ENCODE measurements around the gene TSC22D2. TPM values are rescaled to one million over a fixed set of nuclear protein-coding genes. Genes with fewer than 3 reads are reported as not detected.

Gene TSC22D2
- total RNA-seq, 1 donor from 2014 or later: 38.9 TPM

- intact Hi-C loops (cut with micrococcal nuclease): loop anchor here (5.0 kb wide), 1 partner anchor 43 kb away; no protein-coding TSS in a partner anchor
- no peak for TF ChIP-seq CTCF (IDR thresholded peaks at IDR 0.05)
- H3K36me3 Mint-ChIP-seq (ENCODE audit: low read depth): peaks cover 69% of the 10 kb centered on the region
- no peaks in the 10 kb centered on the region for H3K9me3 Mint-ChIP-seq
- no peak overlapping the region for H3K27ac Mint-ChIP-seq
- peaks cover 75% of the 10 kb centered on the region for H3K4me1 Mint-ChIP-seq
- no peak for ATAC-seq (ENCODE audit: low read depth)
- ChIA-PET CTCF (interaction anchor here (1.4 kb wide), 1 partner anchor 18 kb away, joined by 3 read pairs; no protein-coding TSS in a partner anchor), POLR2A (no interaction called here)
- no peak for DNase-seq
- H3K4me3 Mint-ChIP-seq: peak overlapping the region; percentile 85
- H3K27me3 Mint-ChIP-seq: no peaks in the 10 kb centered on the region
Observed at GRCh38 chr3:150414959-150415358, 6.9 kb downstream of the TSC22D2 start.

GRCh38 chr3:150419076-150419868 lies 11.2 kb downstream of the TSC22D2 start:
- no peak for DNase-seq
- Mint-ChIP-seq H3K27me3 (no peaks in the 10 kb centered on the region), H3K9me3 (no peaks in the 10 kb centered on the region), H3K36me3 (ENCODE audit: low read depth) (peaks cover 53% of the 10 kb centered on the region), H3K4me3 (no peak overlapping the region), H3K4me1 (peaks cover 53% of the 10 kb centered on the region), H3K27ac (no peak overlapping the region)
- intact Hi-C loops (cut with micrococcal nuclease): no loop called here
- no peak for TF ChIP-seq CTCF (IDR thresholded peaks at IDR 0.05)
- ATAC-seq (ENCODE audit: low read depth): no peak
- CTCF ChIA-PET: interaction anchor here (1.7 kb wide), 1 partner anchor 10 kb away, joined by 5 read pairs; no protein-coding TSS in a partner anchor
- POLR2A ChIA-PET: interaction anchor here (0.6 to 1.8 kb wide), 3 partner anchors 10 to 523 kb away, joined by 3 to 8 read pairs (median 6); partner anchors contain the start of gene TSC22D2

- H3K36me3 Mint-ChIP-seq (ENCODE audit: low read depth): peaks cover 51% of the 10 kb centered on the region
- H3K4me1 Mint-ChIP-seq: peaks cover 47% of the 10 kb centered on the region
- no peaks in the 10 kb centered on the region for H3K27me3 Mint-ChIP-seq
- H3K27ac Mint-ChIP-seq: no peak overlapping the region
- intact Hi-C loops (cut with micrococcal nuclease): no loop called here
- DNase-seq: no peak
- no peak overlapping the region for H3K4me3 Mint-ChIP-seq
- ATAC-seq (ENCODE audit: low read depth): no peak
- no peak for TF ChIP-seq CTCF (IDR thresholded peaks at IDR 0.05)
- no peaks in the 10 kb centered on the region for H3K9me3 Mint-ChIP-seq
- ChIA-PET CTCF (no interaction called here), POLR2A (interaction anchor here (0.6 to 1.8 kb wide), 3 partner anchors 9 to 524 kb away, joined by 3 to 8 read pairs (median 3); partner anchors contain the start of gene TSC22D2)
Observed at GRCh38 chr3:150419959-150420358, 11.9 kb downstream of the TSC22D2 start.

GRCh38 chr3:150421256-150421655 lies 13.2 kb downstream of the TSC22D2 start:
- intact Hi-C loops (cut with micrococcal nuclease): no loop called here
- ATAC-seq (ENCODE audit: low read depth) (no peak), DNase-seq (no peak)
- POLR2A ChIA-PET: interaction anchor here (0.7 kb wide), 1 partner anchor 159 kb away, joined by 4 read pairs; no protein-coding TSS in a partner anchor
- TF ChIP-seq CTCF (IDR thresholded peaks at IDR 0.05): no peak
- Mint-ChIP-seq H3K27me3 (no peaks in the 10 kb centered on the region), H3K36me3 (ENCODE audit: low read depth) (peaks cover 44% of the 10 kb centered on the region), H3K4me3 (no peak overlapping the region), H3K4me1 (peaks cover 45% of the 10 kb centered on the region), H3K27ac (no peak overlapping the region), H3K9me3 (no peaks in the 10 kb centered on the region)
- CTCF ChIA-PET: interaction anchor here (0.7 kb wide), 1 partner anchor 19 kb away, joined by 3 read pairs; no protein-coding TSS in a partner anchor

All from activated B cell treated with CpG ODN at 0.5 μM for 24 hours (primary cell).